Measurements from ENCODE around the gene UBLCP1. TPM values are rescaled to one million over a fixed set of nuclear protein-coding genes. Genes with fewer than 3 reads are reported as not detected.

The UBLCP1 gene
- total and polyA plus RNA-seq, 2 donors (not counting 1 experiment from before 2014, with no cell fraction given): 9.6 to 25.1 TPM

- peaks cover 14% of the 10 kb centered on the region for H3K4me1 Mint-ChIP-seq
- H2AFZ ChIP-seq (ENCODE audit: insufficient read depth, low read depth, low read length, poor library complexity, severe bottlenecking): no peak overlapping the region
- H3K27ac Mint-ChIP-seq: no peak overlapping the region
- no CpG with 5 or more reads among the region's 3 CpGs for WGBS (ENCODE audit: insufficient coverage)
- no peak for TF ChIP-seq CTCF (IDR thresholded peaks at IDR 0.05)
- TF ChIP-seq EZH2 (IDR thresholded peaks at IDR 0.05; ENCODE audit: borderline replicate concordance, insufficient read depth, low read depth, low read length, poor library complexity, severe bottlenecking): no peak
- no peak overlapping the region for H3K4me2 ChIP-seq (replicated peaks; ENCODE audit: low read depth, low read length, poor library complexity, severe bottlenecking)
- no peak overlapping the region for H3K9ac ChIP-seq (ENCODE audit: low read length)
- H3K4me1 ChIP-seq (ENCODE audit: control insufficient read depth in 2 of 2, insufficient read depth in 2 of 2, low read length in 2 of 2): peaks cover 15 to 17% of the 10 kb centered on the region in 2 donors
- DNase-seq (no peak), ATAC-seq (ENCODE audit: low read depth) (no peak)
- H3K9me3 Mint-ChIP-seq (ENCODE audit: insufficient read depth): no peaks in the 10 kb centered on the region
- peaks cover 0 to 4% (median 0%) of the 10 kb centered on the region in 4 experiments for H3K27me3 ChIP-seq (replicated peaks in 1 of 4; ENCODE audit: control extremely low read depth in 1 of 4, control insufficient read depth in 3 of 4, insufficient read depth in 4 of 4, low read length in 3 of 4)
- ChIA-PET CTCF (no interaction called here), POLR2A (no interaction called here)
- no peaks in the 10 kb centered on the region for H4K20me1 ChIP-seq (ENCODE audit: control insufficient read depth, insufficient read depth, low read length, poor library complexity, severe bottlenecking)
- intact Hi-C loops (cut with micrococcal nuclease): no loop called here
- H3K27me3 Mint-ChIP-seq: peaks cover 11% of the 10 kb centered on the region
- H3K9me3 ChIP-seq (ENCODE audit: control extremely low read depth in 1 of 3, control insufficient read depth in 2 of 3, insufficient read depth in 1 of 3, low read length in 2 of 3): peaks cover 0 to 1% (median 0%) of the 10 kb centered on the region in 3 donors
- H3K27ac ChIP-seq (ENCODE audit: low read length in 2 of 2): no peak overlapping the region
- no peaks in the 10 kb centered on the region for H3K36me3 ChIP-seq (replicated peaks in 1 of 2; ENCODE audit: control extremely low read depth in 1 of 2, control insufficient read depth in 1 of 2, extremely low read depth in 1 of 2, insufficient read depth in 2 of 2, low read length in 1 of 2)
- H3K79me2 ChIP-seq (ENCODE audit: control insufficient read depth, insufficient read depth, low read length): no peaks in the 10 kb centered on the region
- H3K4me3 ChIP-seq (ENCODE audit: control extremely low read depth in 1 of 5, extremely low read depth in 1 of 5, insufficient read depth in 1 of 5, low read depth in 2 of 5, low read length in 4 of 5): no peak overlapping the region
- no peak overlapping the region for H3K4me3 Mint-ChIP-seq
These were observed 18.9 kb upstream of the UBLCP1 start for GRCh38 chr5:159244163-159244562.

GRCh38 chr5:159244890-159245289, 18.2 kb upstream of the UBLCP1 start:
- Histone ChIP-seq H3K9ac (ENCODE audit: low read length) (no peak overlapping the region), H3K36me3 (replicated peaks in 1 of 2; ENCODE audit: control extremely low read depth in 1 of 2, control insufficient read depth in 1 of 2, extremely low read depth in 1 of 2, insufficient read depth in 2 of 2, low read length in 1 of 2) (no peaks in the 10 kb centered on the region), H3K9me3 (ENCODE audit: control extremely low read depth in 1 of 3, control insufficient read depth in 2 of 3, insufficient read depth in 1 of 3, low read length in 2 of 3) (peaks cover 0 to 1% (median 0%) of the 10 kb centered on the region in 3 donors), H3K4me3 (ENCODE audit: control extremely low read depth in 1 of 5, extremely low read depth in 1 of 5, insufficient read depth in 1 of 5, low read depth in 2 of 5, low read length in 4 of 5) (no peak overlapping the region), H3K27me3 (replicated peaks in 1 of 4; ENCODE audit: control extremely low read depth in 1 of 4, control insufficient read depth in 3 of 4, insufficient read depth in 4 of 4, low read length in 3 of 4) (peaks cover 0 to 4% (median 0%) of the 10 kb centered on the region in 4 experiments), H3K4me2 (replicated peaks; ENCODE audit: low read depth, low read length, poor library complexity, severe bottlenecking) (no peak overlapping the region), H3K27ac (ENCODE audit: low read length in 2 of 2) (no peak overlapping the region), H4K20me1 (ENCODE audit: control insufficient read depth, insufficient read depth, low read length, poor library complexity, severe bottlenecking) (no peaks in the 10 kb centered on the region), H3K79me2 (ENCODE audit: control insufficient read depth, insufficient read depth, low read length) (no peaks in the 10 kb centered on the region), H2AFZ (ENCODE audit: insufficient read depth, low read depth, low read length, poor library complexity, severe bottlenecking) (no peak overlapping the region), H3K4me1 (ENCODE audit: control insufficient read depth in 2 of 2, insufficient read depth in 2 of 2, low read length in 2 of 2) (peaks cover 15 to 17% of the 10 kb centered on the region in 2 donors)
- no peak overlapping the region for H3K4me3 Mint-ChIP-seq
- no peaks in the 10 kb centered on the region for H3K9me3 Mint-ChIP-seq (ENCODE audit: insufficient read depth)
- intact Hi-C loops (cut with micrococcal nuclease): no loop called here
- no peak overlapping the region for H3K27ac Mint-ChIP-seq
- POLR2A ChIA-PET: no interaction called here
- peaks cover 13% of the 10 kb centered on the region for H3K27me3 Mint-ChIP-seq
- DNase-seq (no peak), ATAC-seq (ENCODE audit: low read depth) (no peak)
- peaks cover 14% of the 10 kb centered on the region for H3K4me1 Mint-ChIP-seq
- TF ChIP-seq EZH2 (IDR thresholded peaks at IDR 0.05; ENCODE audit: borderline replicate concordance, insufficient read depth, low read depth, low read length, poor library complexity, severe bottlenecking): no peak
- TF ChIP-seq CTCF (IDR thresholded peaks at IDR 0.05): no peak
- CTCF ChIA-PET: interaction anchor here (0.7 to 1.6 kb wide), 2 partner anchors 47 to 88 kb away, joined by 3 to 5 read pairs; no protein-coding TSS in a partner anchor
